Esophagus muscularis mucosa (tissue), 2 donors: ENCODE results near the gene RNASEH2A.

Source experiments
- POLR2A ChIP-seq: fragments of 450-650 bp; IDR thresholded peaks from one replicate; pipeline ENCODE4 v1.6.1; 2017; ENCODE audit warnings: antibody characterized with exemption, moderate library complexity, mild to moderate bottlenecking, low read depth
- POLR2AphosphoS5 ChIP-seq, 2 donors: sonication (generic); formaldehyde crosslinking; IDR thresholded peaks; one replicate each; pipeline ENCODE4 v1.6.1; 2017; ENCODE audit warnings: antibody characterized with exemption in 2 of 2

GRCh38 chr19:12789904-12790619 is 16.3 kb upstream of the RNASEH2A start:
- peak; percentile 91 for TF ChIP-seq POLR2A
- peak in 1 of 2 donors; percentile 97 for TF ChIP-seq POLR2AphosphoS5 (IDR thresholded peaks at IDR 0.05)
